RWPE2 (cell line): ENCODE results near the gene BMS1.
"Not testable (repeated sequence)": the region's sequence is repeated elsewhere in the genome, so short reads cannot be mapped to it uniquely, and the experiment has no call there.

Experiments
- ATAC-seq: fragments of 200-7000 bp; cut with Tn5 transposase; 3 replicates; pipeline ENCODE4 v1.9.1; 2021; ENCODE audit warnings: low read depth
- DNase-seq: peaks from one replicate; pipeline ENCODE4 v3.0.0-alpha.2; 2020; ENCODE audit warnings: low spot score
- H3K27ac ChIP-seq: fragments of 450-650 bp; 2 replicates; pipeline ENCODE4 v1.5.1; 2017; ENCODE audit warnings: mild to moderate bottlenecking; ENCODE audit not compliant: poor library complexity, severe bottlenecking
- H3K27me3 ChIP-seq: fragments of 250-450 bp; sonication (Bioruptor Pico); 2 replicates; pipeline ENCODE4 v1.5.1; 2021; ENCODE audit warnings: mild to moderate bottlenecking, moderate library complexity; ENCODE audit not compliant: insufficient read depth, poor library complexity, severe bottlenecking
- H3K36me3 ChIP-seq: fragments of 250-450 bp; sonication (Bioruptor Pico); 2 replicates; pipeline ENCODE4 v1.5.1; 2020; ENCODE audit warnings: low read depth, mild to moderate bottlenecking, moderate library complexity
- H3K4me1 ChIP-seq: fragments of 250-450 bp; sonication (Bioruptor Pico); 2 replicates; pipeline ENCODE4 v1.5.1; 2021; ENCODE audit warnings: mild to moderate bottlenecking, moderate library complexity; ENCODE audit not compliant: insufficient read depth, poor library complexity, severe bottlenecking
- H3K4me3 ChIP-seq: fragments of 250-450 bp; sonication (Bioruptor Pico); 2 replicates; pipeline ENCODE4 v1.5.1; 2021; ENCODE audit warnings: mild to moderate bottlenecking, moderate library complexity; ENCODE audit not compliant: severe bottlenecking
- H3K9me3 ChIP-seq: fragments of 250-450 bp; sonication (Bioruptor Pico); 2 replicates; pipeline ENCODE4 v1.5.1; 2021; ENCODE audit warnings: mild to moderate bottlenecking, moderate library complexity; ENCODE audit not compliant: severe bottlenecking
- CTCF ChIP-seq: fragments of 450-650 bp; IDR thresholded peaks from one replicate; pipeline ENCODE4 v1.5.1; 2017; ENCODE audit warnings: mild to moderate bottlenecking, moderate library complexity; ENCODE audit not compliant: poor library complexity, severe bottlenecking

Gene BMS1

GRCh38 chr10:42850931-42851330 is 68.3 kb downstream of the BMS1 start:
- ATAC-seq = peak; percentile 100
- H3K27ac ChIP-seq = peak overlapping the region; percentile 54
- no peak for TF ChIP-seq CTCF

GRCh38 chr10:42859256-42859655 is 76.7 kb downstream of the BMS1 start:
- no peak for DNase-seq
- no peak overlapping the region for H3K4me3 ChIP-seq
- no peaks in the 10 kb centered on the region for H3K4me1 ChIP-seq
- H3K36me3 ChIP-seq = no peaks in the 10 kb centered on the region
- H3K27me3 ChIP-seq = no peaks in the 10 kb centered on the region
- ATAC-seq = no peak
- no peak for TF ChIP-seq CTCF
- no peaks in the 10 kb centered on the region for H3K9me3 ChIP-seq
- H3K27ac ChIP-seq = no peak overlapping the region

More at GRCh38 chr10:42850931-42851330, 68.3 kb downstream of the BMS1 start:
- H3K9me3 ChIP-seq = no peaks in the 10 kb centered on the region
- peaks cover 7% of the 10 kb centered on the region for H3K4me1 ChIP-seq
- H3K4me3 ChIP-seq = no peak overlapping the region
- H3K27me3 ChIP-seq = no peaks in the 10 kb centered on the region
- no peaks in the 10 kb centered on the region for H3K36me3 ChIP-seq
- no peak for DNase-seq

GRCh38 chr10:42860016-42860415 is 77.4 kb downstream of the BMS1 start:
- not testable (repeated sequence) for ATAC-seq, H3K36me3 ChIP-seq, H3K9me3 ChIP-seq, H3K4me3 ChIP-seq, H3K27me3 ChIP-seq, H3K27ac ChIP-seq, H3K4me1 ChIP-seq, DNase-seq

GRCh38 chr10:42862801-42863200 is 80.2 kb downstream of the BMS1 start:
- not testable (repeated sequence) for H3K4me1 ChIP-seq, ATAC-seq, H3K36me3 ChIP-seq, H3K27me3 ChIP-seq, H3K4me3 ChIP-seq, H3K27ac ChIP-seq, H3K9me3 ChIP-seq, DNase-seq

- H3K9me3 ChIP-seq = no peaks in the 10 kb centered on the region
- no peak overlapping the region for H3K27ac ChIP-seq
- ATAC-seq (no peak), DNase-seq (no peak)
- no peak overlapping the region for H3K4me3 ChIP-seq
- H3K27me3 ChIP-seq = no peaks in the 10 kb centered on the region
- no peaks in the 10 kb centered on the region for H3K4me1 ChIP-seq
- no peaks in the 10 kb centered on the region for H3K36me3 ChIP-seq
- peak; percentile 24 for TF ChIP-seq CTCF
Measured at GRCh38 chr10:42864575-42864974, 82.0 kb downstream of the BMS1 start.

GRCh38 chr10:42865716-42866114 is 83.1 kb downstream of the BMS1 start:
- DNase-seq (no peak), ATAC-seq (no peak)
- no peaks in the 10 kb centered on the region for H3K27me3 ChIP-seq
- H3K27ac ChIP-seq = no peak overlapping the region
- H3K9me3 ChIP-seq = no peaks in the 10 kb centered on the region
- H3K4me1 ChIP-seq = no peaks in the 10 kb centered on the region
- no peak for TF ChIP-seq CTCF
- H3K4me3 ChIP-seq = no peak overlapping the region
- no peaks in the 10 kb centered on the region for H3K36me3 ChIP-seq
